ENCODE data around the gene CTIF. TPM values are rescaled to one million over a fixed set of nuclear protein-coding genes. Genes with fewer than 3 reads are reported as not detected.

The CTIF gene
- total RNA-seq, 1 donor from 2014 or later, result 137 TPM

DNA sequence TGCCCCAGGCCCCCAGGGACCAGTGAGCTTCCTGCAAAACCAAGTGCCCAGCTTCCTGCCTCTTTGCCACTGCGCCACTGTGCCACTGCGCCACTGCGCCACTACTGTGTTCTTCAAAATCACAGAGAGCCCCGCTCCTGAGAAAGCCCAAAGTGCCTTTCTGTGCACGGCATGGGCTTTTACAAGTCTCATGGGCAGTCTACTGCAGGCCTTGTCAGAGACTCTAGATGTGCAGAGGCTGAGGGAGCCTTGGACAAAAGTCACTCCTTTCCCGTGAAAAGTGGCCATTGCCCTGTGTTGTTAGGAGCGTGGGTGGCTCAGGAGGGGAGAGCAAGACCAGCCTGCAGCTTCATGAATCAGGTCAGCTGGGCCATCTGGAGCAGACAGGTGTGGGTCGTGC lies 231.4 kb downstream of the CTIF start:
- H3K4me3 Mint-ChIP-seq (ENCODE audit: unreplicated experiment), result no peak overlapping the region
- TF ChIP-seq, protein P1, sequence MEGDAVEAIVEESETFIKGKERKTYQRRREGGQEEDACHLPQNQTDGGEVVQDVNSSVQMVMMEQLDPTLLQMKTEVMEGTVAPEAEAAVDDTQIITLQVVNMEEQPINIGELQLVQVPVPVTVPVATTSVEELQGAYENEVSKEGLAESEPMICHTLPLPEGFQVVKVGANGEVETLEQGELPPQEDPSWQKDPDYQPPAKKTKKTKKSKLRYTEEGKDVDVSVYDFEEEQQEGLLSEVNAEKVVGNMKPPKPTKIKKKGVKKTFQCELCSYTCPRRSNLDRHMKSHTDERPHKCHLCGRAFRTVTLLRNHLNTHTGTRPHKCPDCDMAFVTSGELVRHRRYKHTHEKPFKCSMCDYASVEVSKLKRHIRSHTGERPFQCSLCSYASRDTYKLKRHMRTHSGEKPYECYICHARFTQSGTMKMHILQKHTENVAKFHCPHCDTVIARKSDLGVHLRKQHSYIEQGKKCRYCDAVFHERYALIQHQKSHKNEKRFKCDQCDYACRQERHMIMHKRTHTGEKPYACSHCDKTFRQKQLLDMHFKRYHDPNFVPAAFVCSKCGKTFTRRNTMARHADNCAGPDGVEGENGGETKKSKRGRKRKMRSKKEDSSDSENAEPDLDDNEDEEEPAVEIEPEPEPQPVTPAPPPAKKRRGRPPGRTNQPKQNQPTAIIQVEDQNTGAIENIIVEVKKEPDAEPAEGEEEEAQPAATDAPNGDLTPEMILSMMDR (IDR thresholded peaks at IDR 0.05; ENCODE audit: partially characterized antibody, unreplicated experiment), result no peak
- peaks cover 7% of the 10 kb centered on the region for H3K4me1 Mint-ChIP-seq (ENCODE audit: low read depth, unreplicated experiment)
- H3K27ac Mint-ChIP-seq (ENCODE audit: unreplicated experiment), result no peak overlapping the region
- peaks cover 14% of the 10 kb centered on the region for H3K9me3 Mint-ChIP-seq (ENCODE audit: unreplicated experiment)
- H3K27me3 Mint-ChIP-seq (ENCODE audit: unreplicated experiment), result peaks cover 13% of the 10 kb centered on the region
- peaks cover 21% of the 10 kb centered on the region for H3K36me3 Mint-ChIP-seq (ENCODE audit: unreplicated experiment)
- no peak for DNase-seq

DNA sequence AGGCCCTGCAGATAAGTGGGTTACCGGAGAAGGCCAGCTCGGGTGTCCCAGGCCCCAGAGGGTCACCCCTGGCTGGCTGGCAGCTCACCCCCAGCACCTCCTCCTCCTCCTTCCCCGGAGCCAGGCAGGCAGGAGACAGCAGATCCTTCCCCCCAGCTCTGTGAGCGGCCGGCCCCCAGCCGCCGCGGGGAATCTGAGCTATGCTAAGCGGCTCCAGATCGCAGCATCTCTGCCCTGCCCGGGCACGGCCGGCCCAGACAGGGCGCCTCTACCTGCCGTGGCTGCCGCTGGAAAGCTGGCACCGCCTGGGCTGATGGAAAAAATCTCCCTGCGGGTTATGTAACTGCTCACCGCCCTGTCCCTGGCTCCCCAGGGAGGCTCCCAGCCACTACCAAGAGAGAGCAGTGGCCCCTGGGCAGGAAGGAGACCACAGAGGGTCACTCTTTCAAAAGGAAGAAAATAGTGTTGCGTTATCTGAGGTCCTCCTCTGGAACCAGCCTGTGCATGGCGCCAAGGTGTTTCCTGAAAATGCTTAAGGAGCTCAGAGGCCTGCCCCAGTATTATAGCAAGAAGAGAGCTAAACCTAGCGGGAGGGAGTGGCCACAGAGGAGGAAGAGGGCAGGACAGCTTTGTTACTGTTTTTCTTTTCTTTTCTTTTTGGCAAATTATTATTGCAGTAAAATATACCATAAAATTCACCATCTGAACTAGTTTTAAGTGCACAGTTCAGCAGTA lies 233.0 kb downstream of the CTIF start:
- peaks cover 7% of the 10 kb centered on the region for H3K4me1 Mint-ChIP-seq (ENCODE audit: low read depth, unreplicated experiment)
- no peak for DNase-seq
- no peak overlapping the region for H3K4me3 Mint-ChIP-seq (ENCODE audit: unreplicated experiment)
- peaks cover 11% of the 10 kb centered on the region for H3K27me3 Mint-ChIP-seq (ENCODE audit: unreplicated experiment)
- peaks cover 21% of the 10 kb centered on the region for H3K36me3 Mint-ChIP-seq (ENCODE audit: unreplicated experiment)
- no peak overlapping the region for H3K27ac Mint-ChIP-seq (ENCODE audit: unreplicated experiment)
- TF ChIP-seq, protein P1 (IDR thresholded peaks at IDR 0.05; ENCODE audit: partially characterized antibody, unreplicated experiment), result no peak
- H3K9me3 Mint-ChIP-seq (ENCODE audit: unreplicated experiment), result peaks cover 16% of the 10 kb centered on the region

GRCh38 chr18:48772457-48772856 lies 233.6 kb downstream of the CTIF start:
- Mint-ChIP-seq H3K9me3 (ENCODE audit: unreplicated experiment) (peaks cover 13% of the 10 kb centered on the region), H3K27me3 (ENCODE audit: unreplicated experiment) (peaks cover 11% of the 10 kb centered on the region), H3K4me1 (ENCODE audit: low read depth, unreplicated experiment) (peaks cover 7% of the 10 kb centered on the region), H3K4me3 (ENCODE audit: unreplicated experiment) (no peak overlapping the region), H3K36me3 (ENCODE audit: unreplicated experiment) (peaks cover 21% of the 10 kb centered on the region), H3K27ac (ENCODE audit: unreplicated experiment) (peak overlapping the region; percentile 29)
- DNase-seq, result no peak
- TF ChIP-seq, protein P1 (IDR thresholded peaks at IDR 0.05; ENCODE audit: partially characterized antibody, unreplicated experiment), result no peak

DNA sequence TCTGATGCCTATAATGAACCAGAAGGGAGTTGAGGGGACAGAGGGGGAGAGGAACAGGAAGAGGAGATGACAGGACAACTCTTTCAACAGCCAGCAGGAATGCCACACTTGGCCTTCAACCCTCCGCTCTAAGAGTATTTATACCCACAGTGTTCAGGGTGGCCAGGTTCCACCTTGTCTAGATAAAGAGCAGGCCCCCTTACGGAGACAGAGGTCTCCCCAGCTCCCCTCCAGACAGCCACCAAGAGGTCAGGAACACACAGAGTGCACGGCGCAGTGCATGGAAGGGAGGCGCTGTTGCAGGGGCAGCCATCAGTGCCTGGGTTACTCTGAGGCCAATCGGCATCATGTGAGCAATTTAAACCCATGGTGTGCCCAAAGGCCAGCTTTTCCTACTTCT lies 235.0 kb downstream of the CTIF start:
- Mint-ChIP-seq H3K4me1 (ENCODE audit: low read depth, unreplicated experiment) (peaks cover 11% of the 10 kb centered on the region), H3K36me3 (ENCODE audit: unreplicated experiment) (peaks cover 15% of the 10 kb centered on the region), H3K27me3 (ENCODE audit: unreplicated experiment) (peaks cover 8% of the 10 kb centered on the region), H3K4me3 (ENCODE audit: unreplicated experiment) (no peak overlapping the region), H3K27ac (ENCODE audit: unreplicated experiment) (no peak overlapping the region), H3K9me3 (ENCODE audit: unreplicated experiment) (peaks cover 13% of the 10 kb centered on the region)
- DNase-seq, result no peak
- TF ChIP-seq, protein P1 (IDR thresholded peaks at IDR 0.05; ENCODE audit: partially characterized antibody, unreplicated experiment), result no peak

- Mint-ChIP-seq H3K36me3 (ENCODE audit: unreplicated experiment) (peaks cover 15% of the 10 kb centered on the region), H3K27ac (ENCODE audit: unreplicated experiment) (no peak overlapping the region), H3K27me3 (ENCODE audit: unreplicated experiment) (peaks cover 7% of the 10 kb centered on the region), H3K4me1 (ENCODE audit: low read depth, unreplicated experiment) (peaks cover 19% of the 10 kb centered on the region), H3K4me3 (ENCODE audit: unreplicated experiment) (no peak overlapping the region), H3K9me3 (ENCODE audit: unreplicated experiment) (peaks cover 13% of the 10 kb centered on the region)
- TF ChIP-seq, protein P1 (IDR thresholded peaks at IDR 0.05; ENCODE audit: partially characterized antibody, unreplicated experiment), result no peak
- no peak for DNase-seq
Observed at GRCh38 chr18:48774941-48775340, 236.1 kb downstream of the CTIF start.
